HepG2 (cell line): Measurements from ENCODE around the gene MYL6. TPM values are rescaled to one million over a fixed set of nuclear protein-coding genes. Genes with fewer than 3 reads are reported as not detected.

ENCODE experiments used
- ATAD3A ChIP-seq: sonication (generic); formaldehyde crosslinking; IDR thresholded peaks from 2 replicates; pipeline ENCODE4 v1.4.0; 2020; ENCODE audit warnings: missing genetic modification reagents
- ATF1 ChIP-seq: IDR thresholded peaks from 2 replicates; pipeline ENCODE4 v1.6.1; 2016; ENCODE audit warnings: mild to moderate bottlenecking, control low read depth
- DNMT1 ChIP-seq: sonication (generic); formaldehyde crosslinking; IDR thresholded peaks from 2 replicates; pipeline ENCODE4 v1.5.1; 2020; ENCODE audit warnings: mild to moderate bottlenecking, missing genetic modification reagents
- DRAP1 ChIP-seq: IDR thresholded peaks from 2 replicates; pipeline ENCODE4 v1.6.1; 2016; ENCODE audit warnings: missing genetic modification reagents, missing compliant biosample characterization
- FOXK1 ChIP-seq: sonication (generic); formaldehyde crosslinking; IDR thresholded peaks from 2 replicates; pipeline ENCODE4 v1.4.0; 2020; ENCODE audit warnings: low read depth, missing genetic modification reagents, borderline replicate concordance
- HNRNPH1 ChIP-seq: fragments of 200-400 bp; formaldehyde crosslinking; optimal IDR thresholded peaks from 2 replicates; pipeline ENCODE3; 2017; ENCODE audit warnings: mild to moderate bottlenecking, low read depth, low read length
- HNRNPLL ChIP-seq: fragments of 200-400 bp; formaldehyde crosslinking; IDR thresholded peaks from 2 replicates; pipeline ENCODE4 v1.6.1; 2017; ENCODE audit warnings: mild to moderate bottlenecking, low read depth, low read length; ENCODE audit not compliant: poor library complexity, severe bottlenecking
- KLF13 ChIP-seq: sonication (generic); formaldehyde crosslinking; IDR thresholded peaks from 2 replicates; pipeline ENCODE4 v1.4.0; 2020; ENCODE audit warnings: mild to moderate bottlenecking, missing genetic modification reagents
- KLF16 ChIP-seq, 2 experiments: sonication (generic) in 1 of 2; formaldehyde crosslinking in 1 of 2; IDR thresholded peaks; 2 replicates each; pipeline versions ENCODE4 v1.6.1 to v1.8.0; 2016 to 2023; ENCODE audit warnings: missing genetic modification reagents in 2 of 2, missing compliant biosample characterization in 1 of 2
- MBD4 ChIP-seq: IDR thresholded peaks from 2 replicates; pipeline ENCODE4 v1.6.1; 2012; ENCODE audit warnings: low read length, inconsistent platforms, borderline replicate concordance
- MEIS1 ChIP-seq: sonication (generic); formaldehyde crosslinking; IDR thresholded peaks from 2 replicates; pipeline ENCODE4 v1.9.0; 2021; ENCODE audit warnings: mild to moderate bottlenecking, missing genetic modification reagents, moderate library complexity, borderline replicate concordance
- MIER2 ChIP-seq: IDR thresholded peaks from 2 replicates; pipeline ENCODE4 v1.6.1; 2016; ENCODE audit warnings: missing biosample characterization, missing genetic modification reagents
- RARG ChIP-seq: sonication (generic); formaldehyde crosslinking; IDR thresholded peaks from 2 replicates; pipeline ENCODE4 v1.4.0; 2020; ENCODE audit warnings: low read depth, mild to moderate bottlenecking, missing genetic modification reagents
- RNF2 ChIP-seq: fragments of 450-650 bp; conservative IDR thresholded peaks from 2 replicates; pipeline ENCODE4 v1.6.1; 2016; ENCODE audit warnings: low read depth
- SETDB1 ChIP-seq: sonication (generic); formaldehyde crosslinking; IDR thresholded peaks from 2 replicates; pipeline ENCODE4 v1.5.1; 2020; ENCODE audit warnings: missing genetic modification reagents, mild to moderate bottlenecking, borderline replicate concordance
- YEATS2 ChIP-seq: sonication (generic); formaldehyde crosslinking; IDR thresholded peaks from 2 replicates; pipeline ENCODE4 v1.4.0; 2020; ENCODE audit warnings: missing genetic modification reagents, borderline replicate concordance
- ZKSCAN1 ChIP-seq: fragments of 150-350 bp; IDR thresholded peaks from 2 replicates; pipeline ENCODE4 v1.6.1; 2014; ENCODE audit warnings: low read length
- ZNF12 ChIP-seq: sonication (generic); formaldehyde crosslinking; IDR thresholded peaks from 2 replicates; pipeline ENCODE4 v1.5.0; 2020; ENCODE audit warnings: missing genetic modification reagents
- ZNF143 ChIP-seq: sonication (generic); formaldehyde crosslinking; IDR thresholded peaks from 2 replicates; pipeline ENCODE4 v1.4.0; 2020; ENCODE audit warnings: missing genetic modification reagents
- ZNF18 ChIP-seq: sonication (generic); formaldehyde crosslinking; IDR thresholded peaks from 2 replicates; pipeline ENCODE4 v1.8.0; 2022; ENCODE audit warnings: mild to moderate bottlenecking, missing genetic modification reagents; ENCODE audit not compliant: insufficient replicate concordance
- ZNF331 ChIP-seq: sonication (generic); formaldehyde crosslinking; IDR thresholded peaks from 2 replicates; pipeline ENCODE4 v1.4.0; 2020; ENCODE audit warnings: missing genetic modification reagents
- ZNF687 ChIP-seq: sonication (generic); formaldehyde crosslinking; IDR thresholded peaks from 2 replicates; pipeline ENCODE4 v1.5.1; 2020; ENCODE audit warnings: mild to moderate bottlenecking, missing genetic modification reagents, moderate library complexity
- ZNF713 ChIP-seq: sonication (generic); formaldehyde crosslinking; IDR thresholded peaks from 2 replicates; pipeline ENCODE4 v1.4.0; 2020; ENCODE audit warnings: mild to moderate bottlenecking, missing genetic modification reagents
- ZNF792 ChIP-seq: IDR thresholded peaks from 2 replicates; pipeline ENCODE4 v1.6.1; 2016
- polyA plus RNA-seq, 8 experiments: library from polyadenylated mRNA; depleted of rRNA in 3 of 8; stranded (reverse) in 7 of 8; unstranded in 1 of 8; fragments of >200 nt; fragmentation: Illumina TruSeq in 4 of 8; extraction: Trizol in 4 of 8; gene quantifications; 2 replicates each; pipeline versions ENCODE4 v1.2.1 to v1.2.3, GENCODE V29; 2011 to 2016; ENCODE audit warnings: low read depth in 4 of 8, missing spikeins in 1 of 8, mixed read lengths in 1 of 8; ENCODE audit not compliant: insufficient read depth in 1 of 8
- total RNA-seq, 5 experiments: library from RNA; depleted of rRNA; stranded (reverse); fragments of >200 nt; fragmentation: Illumina TruSeq; extraction: Trizol; gene quantifications; 2 replicates each; pipeline ENCODE4 v1.2.3, GENCODE V29; 2016; ENCODE audit warnings: low read depth in 1 of 5

Gene MYL6
- total and polyA plus RNA-seq, 2 of the 13 experiments (the other 11 are each of a cell fraction or from before 2014, with no cell fraction given): 1,127 to 1,192 TPM

- no peak for TF ChIP-seq SETDB1 (CRISPR knock-in tag)
- no peak for TF ChIP-seq ZKSCAN1
- no peak for TF ChIP-seq HNRNPH1
- no peak for TF ChIP-seq ATF1 (CRISPR knock-in tag)
- TF ChIP-seq MEIS1 (CRISPR knock-in tag): no peak
- TF ChIP-seq ZNF331 (CRISPR knock-in tag): 0 out of 2 replicates have a peak, but pooled peaks have one; percentile 35
- TF ChIP-seq YEATS2 (CRISPR knock-in tag): 0 out of 2 replicates have a peak, but pooled peaks have one; percentile 17
- no peak for TF ChIP-seq DRAP1 (CRISPR knock-in tag)
- 0 out of 2 replicates have a peak, but pooled peaks have one; percentile 58 for TF ChIP-seq ZNF12 (CRISPR knock-in tag)
- no peak for TF ChIP-seq FOXK1 (CRISPR knock-in tag)
- TF ChIP-seq KLF13 (CRISPR knock-in tag): no peak
- no peak for TF ChIP-seq RNF2
- TF ChIP-seq KLF16 (CRISPR knock-in tag; IDR thresholded peaks at IDR 0.05): no peak; a peak in 1 of 4 replicates
- no peak for TF ChIP-seq HNRNPLL
- TF ChIP-seq RARG (CRISPR knock-in tag): no peak
- peak; percentile 25; the same call in 1 of the 2 replicates for TF ChIP-seq ZNF792
- no peak for TF ChIP-seq ZNF143
- no peak for TF ChIP-seq ZNF713 (CRISPR knock-in tag)
- no peak for TF ChIP-seq ZNF687 (CRISPR knock-in tag)
- TF ChIP-seq ZNF18 (CRISPR knock-in tag): no peak
- no peak for TF ChIP-seq MBD4
- no peak for TF ChIP-seq DNMT1 (CRISPR knock-in tag)
- TF ChIP-seq MIER2 (CRISPR knock-in tag): no peak
- no peak for TF ChIP-seq ATAD3A (CRISPR knock-in tag)
These were observed 38.8 kb upstream of the MYL6 start (continued) for GRCh38 chr12:56119361-56119796.
